ENCODE data around the gene NPC1L1. TPM values are rescaled to one million over a fixed set of nuclear protein-coding genes. Genes with fewer than 3 reads are reported as not detected.
"Not testable (repeated sequence)": the region's sequence is repeated elsewhere in the genome, so short reads cannot be mapped to it uniquely, and the experiment has no call there.

NPC1L1 gene
- total RNA-seq, 1 donor from 2014 or later, result not detected

GRCh38 chr7:44561962-44562621 is 21.0 kb upstream of the NPC1L1 start:
- H3K27ac Mint-ChIP-seq, result no peak overlapping the region
- intact Hi-C loops (cut with micrococcal nuclease), result no loop called here
- H3K9me3 Mint-ChIP-seq, result no peaks in the 10 kb centered on the region
- no peak for DNase-seq (ENCODE audit: low spot score)
- H3K4me3 Mint-ChIP-seq, result no peak overlapping the region
- H3K27me3 Mint-ChIP-seq (ENCODE audit: insufficient read depth), result no peaks in the 10 kb centered on the region
- H3K36me3 Mint-ChIP-seq (ENCODE audit: low read depth), result peaks cover 29% of the 10 kb centered on the region
- no peaks in the 10 kb centered on the region for H3K4me1 Mint-ChIP-seq (ENCODE audit: low read depth)

DNA sequence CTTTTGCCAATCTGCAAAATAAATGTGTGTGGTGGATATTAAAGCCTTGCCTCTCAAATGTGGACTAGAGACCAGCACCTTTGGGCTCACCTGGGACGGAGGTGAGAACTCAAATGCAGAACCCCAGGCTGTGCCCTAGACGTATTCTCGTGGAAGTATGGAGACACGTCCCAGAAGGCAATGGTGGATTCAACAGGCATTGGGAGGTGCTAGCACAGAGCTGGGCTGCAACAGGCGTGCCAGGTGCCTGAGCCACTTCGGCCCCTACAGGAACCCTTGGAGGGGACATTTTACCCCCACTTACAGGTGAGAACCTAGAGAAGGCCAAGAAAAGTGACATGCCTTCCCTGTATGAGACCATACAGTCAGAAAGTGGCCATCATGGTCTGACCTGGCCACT is 20.4 kb upstream of the NPC1L1 start:
- no peaks in the 10 kb centered on the region for H3K27me3 Mint-ChIP-seq (ENCODE audit: insufficient read depth)
- H3K27ac Mint-ChIP-seq, result no peak overlapping the region

DNA sequence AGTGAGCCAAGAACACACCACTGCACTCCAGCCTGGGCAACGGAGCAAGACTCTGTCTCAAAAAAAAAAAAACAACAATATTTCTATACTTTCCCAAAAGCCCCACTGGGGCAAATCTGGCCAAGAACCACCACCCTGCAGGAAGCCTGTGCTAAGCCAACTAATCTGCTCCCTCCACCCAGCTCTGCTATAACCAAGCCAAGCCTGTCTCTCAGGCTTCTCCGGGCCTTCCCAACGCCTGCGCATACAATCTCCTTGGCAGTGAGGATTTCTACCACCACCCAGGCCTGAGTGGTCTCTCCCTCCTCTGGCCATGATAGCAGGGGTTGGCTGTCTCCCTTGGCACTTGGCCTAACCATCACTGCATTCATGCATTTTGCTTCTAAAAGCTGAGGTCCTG is 18.4 kb upstream of the NPC1L1 start:
- Mint-ChIP-seq H3K4me1 (ENCODE audit: low read depth) (no peaks in the 10 kb centered on the region), H3K27ac (no peak overlapping the region), H3K4me3 (no peak overlapping the region), H3K9me3 (no peaks in the 10 kb centered on the region), H3K36me3 (ENCODE audit: low read depth) (peaks cover 12% of the 10 kb centered on the region), H3K27me3 (ENCODE audit: insufficient read depth) (peaks cover 2% of the 10 kb centered on the region)
- no peak for DNase-seq (ENCODE audit: low spot score)
- intact Hi-C loops (cut with micrococcal nuclease), result no loop called here

More for the DNA sequence above, 20.4 kb upstream of the NPC1L1 start:
- H3K9me3 Mint-ChIP-seq, result no peaks in the 10 kb centered on the region
- H3K4me1 Mint-ChIP-seq (ENCODE audit: low read depth), result no peaks in the 10 kb centered on the region
- intact Hi-C loops (cut with micrococcal nuclease), result no loop called here
- DNase-seq (ENCODE audit: low spot score), result no peak
- H3K36me3 Mint-ChIP-seq (ENCODE audit: low read depth), result peaks cover 24% of the 10 kb centered on the region
- no peak overlapping the region for H3K4me3 Mint-ChIP-seq

DNA sequence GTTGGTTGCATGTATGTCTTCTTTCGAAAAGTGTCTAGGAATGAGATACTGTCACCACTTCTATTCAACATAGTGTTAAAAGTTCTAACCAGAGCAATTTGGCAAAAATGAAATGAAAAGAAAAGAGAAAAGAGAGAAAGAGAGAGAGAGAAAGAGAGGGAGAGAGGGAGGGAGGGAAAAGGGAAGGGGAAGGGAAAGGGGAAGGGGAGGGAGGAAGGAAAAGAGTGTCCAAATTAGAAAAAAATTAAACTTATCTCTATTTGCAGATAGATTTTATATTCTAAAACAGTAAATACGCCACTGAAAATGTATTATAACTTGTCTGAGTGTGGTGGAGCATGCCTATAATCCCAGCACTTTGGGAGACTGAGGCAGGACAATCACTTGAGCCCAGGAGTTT is 16.4 kb upstream of the NPC1L1 start:
- DNase-seq (ENCODE audit: low spot score), result no peak
- no peaks in the 10 kb centered on the region for H3K4me1 Mint-ChIP-seq (ENCODE audit: low read depth)
- intact Hi-C loops (cut with micrococcal nuclease), result no loop called here
- no peak overlapping the region for H3K4me3 Mint-ChIP-seq
- H3K9me3 Mint-ChIP-seq, result no peaks in the 10 kb centered on the region
- no peaks in the 10 kb centered on the region for H3K36me3 Mint-ChIP-seq (ENCODE audit: low read depth)
- H3K27me3 Mint-ChIP-seq (ENCODE audit: insufficient read depth), result peaks cover 4% of the 10 kb centered on the region
- no peak overlapping the region for H3K27ac Mint-ChIP-seq

DNA sequence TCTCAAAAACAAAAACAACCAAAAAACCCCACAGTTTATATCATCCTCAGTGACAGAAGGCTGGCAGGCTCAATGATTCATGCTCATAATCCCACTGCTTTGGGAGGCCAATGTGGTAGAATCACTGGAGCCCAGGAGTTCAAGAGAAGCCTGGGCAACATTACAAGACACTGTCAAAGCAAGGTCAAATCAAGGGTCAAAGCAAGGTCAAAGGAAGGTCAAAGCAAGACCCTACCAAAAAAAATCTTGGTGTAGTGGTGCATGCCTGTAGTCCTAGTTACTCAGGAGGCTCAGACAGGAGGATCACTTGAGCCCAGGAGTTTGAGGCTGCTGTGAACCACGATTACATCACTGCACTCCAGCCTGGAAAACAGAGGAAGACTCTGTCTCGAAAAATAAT is 14.2 kb upstream of the NPC1L1 start:
- Mint-ChIP-seq H3K27ac (no peak overlapping the region), H3K27me3 (ENCODE audit: insufficient read depth) (peaks cover 8% of the 10 kb centered on the region), H3K4me3 (no peak overlapping the region), H3K9me3 (no peaks in the 10 kb centered on the region), H3K4me1 (ENCODE audit: low read depth) (no peaks in the 10 kb centered on the region), H3K36me3 (ENCODE audit: low read depth) (no peaks in the 10 kb centered on the region)
- intact Hi-C loops (cut with micrococcal nuclease), result no loop called here
- DNase-seq (ENCODE audit: low spot score), result no peak

DNA sequence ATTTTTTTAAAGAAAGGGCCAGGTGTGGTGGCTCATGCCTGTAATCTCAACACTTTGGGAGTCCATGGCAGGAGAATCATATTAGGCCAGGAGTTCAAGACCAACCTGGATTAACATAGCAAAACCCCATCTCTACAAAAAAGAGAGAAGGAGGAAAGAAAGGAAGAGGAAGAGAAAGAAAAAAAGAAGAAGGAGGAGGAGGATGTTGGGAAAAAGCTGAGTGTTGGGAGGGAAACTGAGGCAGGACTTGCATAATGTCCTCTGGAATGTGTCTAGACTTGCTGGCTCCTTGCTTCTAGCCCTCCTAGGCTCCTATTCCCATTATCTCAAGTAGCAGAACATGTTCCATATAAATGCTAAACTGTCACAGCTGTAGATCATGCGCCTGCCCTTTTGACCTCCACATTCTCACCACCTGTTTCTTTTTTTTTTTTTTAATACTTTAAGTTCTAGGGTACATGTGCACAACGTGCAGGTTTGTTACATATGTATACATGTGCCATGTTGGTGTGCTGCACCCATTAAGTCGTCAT is 11.4 kb upstream of the NPC1L1 start:
- H3K4me3 Mint-ChIP-seq; H3K4me1 Mint-ChIP-seq (ENCODE audit: low read depth); H3K9me3 Mint-ChIP-seq; DNase-seq (ENCODE audit: low spot score); H3K36me3 Mint-ChIP-seq (ENCODE audit: low read depth); intact Hi-C loops (cut with micrococcal nuclease); H3K27ac Mint-ChIP-seq: not testable (repeated sequence)
- H3K27me3 Mint-ChIP-seq (ENCODE audit: insufficient read depth), result peaks cover 20% of the 10 kb centered on the region

- Mint-ChIP-seq H3K36me3 (ENCODE audit: low read depth) (no peaks in the 10 kb centered on the region), H3K27me3 (ENCODE audit: insufficient read depth) (peaks cover 22% of the 10 kb centered on the region), H3K27ac (no peak overlapping the region), H3K4me3 (no peak overlapping the region), H3K9me3 (no peaks in the 10 kb centered on the region), H3K4me1 (ENCODE audit: low read depth) (peaks cover 7% of the 10 kb centered on the region)
- intact Hi-C loops (cut with micrococcal nuclease), result no loop called here
- no peak for DNase-seq (ENCODE audit: low spot score)
Observed at GRCh38 chr7:44549457-44549856, 8.3 kb upstream of the NPC1L1 start.

GRCh38 chr7:44548893-44549292 is 7.8 kb upstream of the NPC1L1 start:
- no peaks in the 10 kb centered on the region for H3K9me3 Mint-ChIP-seq
- peaks cover 22% of the 10 kb centered on the region for H3K27me3 Mint-ChIP-seq (ENCODE audit: insufficient read depth)
- H3K36me3 Mint-ChIP-seq (ENCODE audit: low read depth), result no peaks in the 10 kb centered on the region
- no peak for DNase-seq (ENCODE audit: low spot score)
- H3K27ac Mint-ChIP-seq, result no peak overlapping the region
- intact Hi-C loops (cut with micrococcal nuclease), result no loop called here
- no peak overlapping the region for H3K4me3 Mint-ChIP-seq
- peaks cover 7% of the 10 kb centered on the region for H3K4me1 Mint-ChIP-seq (ENCODE audit: low read depth)

DNA sequence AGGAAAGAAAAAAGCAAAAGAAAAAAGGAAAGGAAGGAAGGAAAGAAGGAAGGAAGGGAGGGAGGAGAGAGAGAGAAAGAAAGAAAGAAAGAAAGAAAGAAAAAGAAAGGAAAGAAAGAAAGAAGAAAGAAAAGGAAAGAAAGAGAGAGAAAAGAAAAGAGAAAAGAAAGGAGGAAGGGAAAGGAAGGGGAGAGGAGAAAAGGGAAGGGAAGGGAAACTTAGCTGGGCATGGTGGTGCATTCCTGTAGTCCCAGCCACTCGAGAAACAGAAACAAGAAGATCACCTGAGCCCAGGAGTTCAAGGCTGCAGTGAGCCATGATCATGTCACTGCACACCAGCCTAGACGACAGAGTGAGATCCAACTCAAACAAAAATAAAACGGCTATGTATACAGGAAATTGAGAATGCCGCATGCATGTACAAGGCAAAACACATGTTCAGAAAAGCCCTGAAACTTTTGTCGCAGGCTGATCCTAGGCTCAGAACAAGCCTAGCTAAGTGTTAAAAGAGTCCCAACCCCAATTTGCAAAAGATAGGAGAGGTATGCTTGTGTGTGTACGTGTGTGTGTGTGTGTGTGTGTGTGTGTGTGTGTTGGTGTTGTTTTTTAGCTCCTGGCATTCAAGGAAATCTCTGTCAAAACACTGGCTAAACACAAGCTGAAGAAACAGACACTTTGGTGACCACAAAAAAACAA is 6.6 kb upstream of the NPC1L1 start:
- peaks cover 20% of the 10 kb centered on the region for H3K27me3 Mint-ChIP-seq (ENCODE audit: insufficient read depth)
- no peak overlapping the region for H3K27ac Mint-ChIP-seq
- peaks cover 7% of the 10 kb centered on the region for H3K4me1 Mint-ChIP-seq (ENCODE audit: low read depth)
- no peaks in the 10 kb centered on the region for H3K9me3 Mint-ChIP-seq
- intact Hi-C loops (cut with micrococcal nuclease), result no loop called here
- H3K36me3 Mint-ChIP-seq (ENCODE audit: low read depth), result no peaks in the 10 kb centered on the region
- no peak overlapping the region for H3K4me3 Mint-ChIP-seq
- DNase-seq (ENCODE audit: low spot score), result no peak

DNA sequence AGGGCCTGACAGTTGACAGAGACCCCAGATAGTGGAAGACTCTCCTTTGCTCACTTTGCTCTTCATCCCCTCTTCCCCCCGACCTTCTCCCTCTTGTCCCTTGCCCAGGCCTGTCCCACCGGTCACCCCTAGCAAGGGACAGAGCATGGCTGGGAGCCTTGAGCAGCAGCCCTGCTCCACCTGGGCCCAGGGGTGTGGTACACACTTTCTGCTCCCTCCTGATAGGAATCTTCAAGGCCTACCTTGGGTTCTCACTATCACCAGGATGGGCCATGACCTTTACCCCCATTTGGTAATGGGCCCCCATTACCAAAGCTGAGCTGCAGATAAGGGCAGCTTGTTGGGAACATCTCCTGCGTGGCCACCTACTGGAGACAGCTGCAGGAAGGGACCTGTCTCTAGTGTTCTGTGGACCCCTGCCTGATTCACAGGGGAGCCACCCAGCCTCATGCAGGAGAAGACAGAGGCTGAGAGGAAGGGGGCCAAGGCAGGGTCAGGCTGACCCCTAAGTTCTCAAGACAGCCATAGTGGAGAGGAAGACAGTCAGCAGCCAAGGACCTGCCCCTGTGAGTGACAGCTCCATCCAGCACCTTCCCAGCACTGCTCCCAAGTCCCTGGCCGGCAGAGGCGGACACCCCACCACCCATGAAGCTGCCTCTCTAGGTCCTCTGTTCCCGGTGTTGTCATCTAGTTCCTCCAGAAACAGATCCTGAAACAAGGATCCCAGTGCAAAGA is 913 bp upstream of the NPC1L1 start:
- Mint-ChIP-seq H3K4me3 (no peak overlapping the region), H3K27ac (no peak overlapping the region), H3K4me1 (ENCODE audit: low read depth) (no peaks in the 10 kb centered on the region), H3K36me3 (ENCODE audit: low read depth) (no peaks in the 10 kb centered on the region), H3K9me3 (no peaks in the 10 kb centered on the region), H3K27me3 (ENCODE audit: insufficient read depth) (peaks cover 4% of the 10 kb centered on the region)
- intact Hi-C loops (cut with micrococcal nuclease), result no loop called here
- DNase-seq (ENCODE audit: low spot score), result no peak

GRCh38 chr7:44540592-44541027 is 520 bp downstream of the NPC1L1 start:
- Mint-ChIP-seq H3K27ac (no peak overlapping the region), H3K27me3 (ENCODE audit: insufficient read depth) (no peaks in the 10 kb centered on the region)
- intact Hi-C loops (cut with micrococcal nuclease), result no loop called here

GRCh38 chr7:44539669-44540506 is 1.2 kb downstream of the NPC1L1 start:
- no peak overlapping the region for H3K27ac Mint-ChIP-seq
- no peaks in the 10 kb centered on the region for H3K9me3 Mint-ChIP-seq
- H3K4me1 Mint-ChIP-seq (ENCODE audit: low read depth), result no peaks in the 10 kb centered on the region
- intact Hi-C loops (cut with micrococcal nuclease), result no loop called here
- H3K36me3 Mint-ChIP-seq (ENCODE audit: low read depth), result no peaks in the 10 kb centered on the region
- H3K4me3 Mint-ChIP-seq, result no peak overlapping the region
- no peak for DNase-seq (ENCODE audit: low spot score)
- H3K27me3 Mint-ChIP-seq (ENCODE audit: insufficient read depth), result no peaks in the 10 kb centered on the region

More at GRCh38 chr7:44540592-44541027, 520 bp downstream of the NPC1L1 start:
- DNase-seq (ENCODE audit: low spot score), result no peak
- H3K4me3 Mint-ChIP-seq, result no peak overlapping the region
- no peaks in the 10 kb centered on the region for H3K36me3 Mint-ChIP-seq (ENCODE audit: low read depth)
- no peaks in the 10 kb centered on the region for H3K4me1 Mint-ChIP-seq (ENCODE audit: low read depth)
- H3K9me3 Mint-ChIP-seq, result no peaks in the 10 kb centered on the region
